AG09309 (cell line): Measurements from ENCODE around the gene MT1HL1.

Experiments used
- DNase-seq: peaks from one replicate; pipeline ENCODE4 v3.0.0-alpha.2; 2010; ENCODE audit warnings: low read depth
- H3K4me3 ChIP-seq: 2 replicates; pipeline ENCODE4 v1.5.1; 2011; ENCODE audit warnings: mild to moderate bottlenecking, low read depth, low read length, moderate library complexity; ENCODE audit not compliant: control insufficient read depth
- CTCF ChIP-seq: IDR thresholded peaks from 2 replicates; pipeline ENCODE4 v1.5.1; 2011; ENCODE audit warnings: mild to moderate bottlenecking, low read depth, low read length, inconsistent platforms; ENCODE audit not compliant: insufficient read depth, control insufficient read depth; ENCODE audit errors: missing control alignments

The MT1HL1 gene

GRCh38 chr1:237035759-237036158 is 31.5 kb upstream of the MT1HL1 start:
- TF ChIP-seq CTCF = no peak
- DNase-seq = no peak

GRCh38 chr1:237033804-237034203 is 29.6 kb upstream of the MT1HL1 start:
- no peak overlapping the region for H3K4me3 ChIP-seq
- no peak for TF ChIP-seq CTCF
- DNase-seq = no peak

More at GRCh38 chr1:237035759-237036158, 31.5 kb upstream of the MT1HL1 start:
- H3K4me3 ChIP-seq = no peak overlapping the region

- no peak overlapping the region for H3K4me3 ChIP-seq
- DNase-seq = no peak
- TF ChIP-seq CTCF = no peak
These were observed 28.8 kb upstream of the MT1HL1 start for GRCh38 chr1:237033061-237033460.

GRCh38 chr1:237032029-237032428 is 27.8 kb upstream of the MT1HL1 start:
- no peak for TF ChIP-seq CTCF
- H3K4me3 ChIP-seq = no peak overlapping the region
- no peak for DNase-seq

- no peak for DNase-seq
- H3K4me3 ChIP-seq = no peak overlapping the region
- TF ChIP-seq CTCF = no peak
These were observed 27.2 kb upstream of the MT1HL1 start for GRCh38 chr1:237031480-237031879.

- no peak for DNase-seq
- no peak for TF ChIP-seq CTCF
- no peak overlapping the region for H3K4me3 ChIP-seq
These were observed 25.8 kb upstream of the MT1HL1 start for GRCh38 chr1:237029850-237030535.

GRCh38 chr1:237029240-237029639 is 25.0 kb upstream of the MT1HL1 start:
- TF ChIP-seq CTCF = no peak
- DNase-seq = no peak
- no peak overlapping the region for H3K4me3 ChIP-seq
